Vagina (tissue), 2 donors: ENCODE data around the gene ERMP1.

Experiments
- CTCF ChIP-seq, 3 experiments: fragments of 450-650 bp in 2 of 3; fragments of 200-600 bp in 1 of 3; sonication (generic) in 1 of 3; IDR thresholded peaks; one replicate each; pipeline ENCODE4 v1.5.1; 2017 to 2019; ENCODE audit warnings: antibody characterized with exemption in 3 of 3, mild to moderate bottlenecking in 2 of 3, moderate library complexity in 2 of 3
- POLR2A ChIP-seq, 2 donors: fragments of 450-650 bp; IDR thresholded peaks; one replicate each; pipeline ENCODE4 v1.6.1; 2017; ENCODE audit warnings: antibody characterized with exemption in 2 of 2, mild to moderate bottlenecking in 2 of 2, moderate library complexity in 2 of 2

DNA sequence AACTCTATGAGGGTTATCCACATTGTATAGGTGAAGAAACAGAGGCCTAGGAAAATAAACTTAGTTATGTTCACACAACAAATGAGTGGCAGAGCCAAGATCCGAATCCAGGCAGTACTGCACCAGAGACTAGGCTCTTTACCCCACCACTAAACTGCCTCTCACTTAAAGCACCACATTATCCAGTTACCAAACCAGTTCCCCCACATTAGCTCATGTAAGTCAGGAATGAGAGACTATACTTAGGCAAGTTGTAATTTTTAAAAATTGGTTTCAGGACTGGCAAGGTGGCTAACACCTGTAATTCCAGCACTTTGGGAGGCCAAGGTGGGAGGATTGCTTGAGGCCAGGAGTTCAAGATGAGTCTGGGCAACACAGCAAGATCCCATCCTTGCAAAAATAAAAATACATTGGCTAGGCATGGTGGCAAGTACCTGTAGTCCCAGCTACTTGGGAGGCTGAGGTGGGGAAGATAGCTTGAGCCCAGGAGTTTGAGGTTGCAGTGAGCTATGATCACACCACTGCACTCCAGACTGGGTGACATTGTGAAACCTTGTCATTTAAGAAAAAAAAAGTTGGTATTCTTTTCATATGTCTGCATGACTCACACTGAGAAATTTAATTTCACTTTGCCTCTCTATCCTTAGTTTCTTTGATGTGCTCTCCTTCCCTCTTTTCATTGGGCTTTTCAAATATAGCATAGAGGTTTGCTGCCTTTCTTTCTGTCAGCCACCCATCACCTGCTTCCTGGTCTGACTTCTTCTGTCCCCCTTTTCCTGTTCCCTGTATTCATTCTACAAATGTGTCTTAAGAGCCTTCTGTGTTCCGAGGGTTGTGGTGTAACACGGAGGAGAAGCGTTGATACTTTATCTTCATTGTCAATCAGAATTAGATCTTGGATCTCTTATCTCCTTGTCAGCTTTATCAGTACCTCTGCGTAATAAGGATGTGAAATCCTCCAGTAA lies 64.7 kb downstream of the ERMP1 start:
- TF ChIP-seq CTCF (IDR thresholded peaks at IDR 0.05) (no peak), POLR2A (IDR thresholded peaks at IDR 0.05) (no peak)
